GM12878 (cell line): ENCODE results near the gene FANCD2. TPM values are rescaled to one million over a fixed set of nuclear protein-coding genes. Genes with fewer than 3 reads are reported as not detected.
"Not testable (repeated sequence)": the region's sequence is repeated elsewhere in the genome, so short reads cannot be mapped to it uniquely, and the experiment has no call there.

Source experiments
- ATAC-seq: fragments of 200-7000 bp; cut with Tn5 transposase; 3 replicates; pipeline ENCODE4 v1.9.1; 2020; ENCODE audit warnings: mild to moderate bottlenecking, moderate library complexity
- BruUV-seq: library from RNA; stranded (reverse); fragments of 400-500 nt; replicated peaks from 2 replicates; lab custom pipeline; 2021; lab: Mats Ljungman, UMichigan
- CTCF ChIA-PET: fragments of 300-600 bp; sonication (Branson Sonifier 250); formaldehyde crosslinking; extraction: SDS; loops from one replicate; lab custom pipeline; 2021; ENCODE audit warnings: inconsistent platforms; lab: Yijun Ruan, JAX
- POLR2A ChIA-PET: fragments of 350-600 bp; formaldehyde crosslinking; extraction: SDS; loops from one replicate; lab custom pipeline; 2021; ENCODE audit warnings: inconsistent platforms; lab: Charles Lee
- RAD21 ChIA-PET: fragments of 300-600 bp; sonication (Branson Sonifier 250); formaldehyde crosslinking; loops from one replicate; lab custom pipeline; 2023; ENCODE audit warnings: antibody characterized with exemption; ENCODE audit not compliant: unreplicated experiment; lab: Charles Lee
- SMC1A ChIA-PET: fragments of 300-600 bp; sonication (Branson Sonifier 250); formaldehyde crosslinking; loops from one replicate; lab custom pipeline; 2023; ENCODE audit not compliant: unreplicated experiment, uncharacterized antibody; lab: Charles Lee
- DNase-seq: peaks from one replicate; pipeline ENCODE4 v3.0.0-alpha.2; 2011; ENCODE audit warnings: low read depth, low spot score
- FAIRE-seq: peaks from 3 replicates; lab custom pipeline; 2011; peaks lifted over from hg19 to GRCh38; lab: Jason Lieb, UNC
- H2AFZ ChIP-seq: 2 replicates; pipeline ENCODE4 v1.6.0; 2011; ENCODE audit warnings: low read depth, low read length, control low read depth; ENCODE audit not compliant: control insufficient read depth
- H3K27ac ChIP-seq: 2 replicates; pipeline ENCODE4 v1.5.1; 2011; ENCODE audit warnings: control low read depth; ENCODE audit not compliant: control insufficient read depth, insufficient read depth
- H3K27me3 ChIP-seq, 2 experiments: replicated peaks in 1 of 2; 2 replicates each; pipeline versions ENCODE4 v1.6.0 to v1.6.1; 2011; ENCODE audit warnings: low read length in 1 of 2; ENCODE audit not compliant: control insufficient read depth in 2 of 2, insufficient read depth in 2 of 2
- H3K36me3 ChIP-seq, 2 experiments: 2 replicates each; pipeline ENCODE4 v1.5.1; 2011; ENCODE audit warnings: low read length in 1 of 2; ENCODE audit not compliant: control insufficient read depth in 2 of 2, insufficient read depth in 2 of 2
- H3K4me1 ChIP-seq: 2 replicates; pipeline ENCODE4 v1.6.1; 2011; ENCODE audit warnings: mild to moderate bottlenecking, low read length, moderate library complexity, mixed read lengths; ENCODE audit not compliant: control insufficient read depth, insufficient read depth
- H3K4me2 ChIP-seq: 2 replicates; pipeline ENCODE4 v1.6.0; 2011; ENCODE audit warnings: control low read depth; ENCODE audit not compliant: control insufficient read depth, insufficient read depth
- H3K4me3 ChIP-seq: fragments of 200-600 bp; sonication (generic); 2 replicates; pipeline ENCODE4 v1.5.1; 2016
- H3K79me2 ChIP-seq: 2 replicates; pipeline ENCODE4 v1.6.0; 2011; ENCODE audit warnings: low read length; ENCODE audit not compliant: control insufficient read depth, insufficient read depth
- H3K9ac ChIP-seq: 2 replicates; pipeline ENCODE4 v1.8.0; 2011; ENCODE audit warnings: low read length, control low read depth, mixed read lengths; ENCODE audit not compliant: control insufficient read depth, insufficient read depth
- H3K9me3 ChIP-seq: replicated peaks from 3 replicates; pipeline ENCODE4 v1.5.1; 2011; ENCODE audit warnings: mild to moderate bottlenecking, low read length; ENCODE audit not compliant: control insufficient read depth, insufficient read depth
- H4K20me1 ChIP-seq: 2 replicates; pipeline ENCODE4 v1.6.0; 2011; ENCODE audit not compliant: control insufficient read depth, insufficient read depth
- ATF3 ChIP-seq: IDR thresholded peaks from 2 replicates; pipeline ENCODE4 v1.6.1; 2011; ENCODE audit warnings: low read depth, mild to moderate bottlenecking, low read length, moderate library complexity, borderline replicate concordance; ENCODE audit errors: extremely low read depth
- CREB1 ChIP-seq: IDR thresholded peaks from 2 replicates; pipeline ENCODE4 v1.6.1; 2012; ENCODE audit warnings: low read depth, mild to moderate bottlenecking, inconsistent platforms
- HCFC1 ChIP-seq: fragments of 150-350 bp; IDR thresholded peaks from 2 replicates; pipeline ENCODE4 v1.6.1; 2014; ENCODE audit warnings: low read length
- KDM1A ChIP-seq: fragments of 200-600 bp; sonication (generic); IDR thresholded peaks from 2 replicates; pipeline ENCODE4 v1.6.1; 2016; ENCODE audit warnings: borderline replicate concordance
- MAX ChIP-seq: IDR thresholded peaks from 2 replicates; pipeline ENCODE4 v1.6.1; 2012; ENCODE audit warnings: low read depth, low read length, improper control_type of control experiment
- PAX8 ChIP-seq: fragments of 450-650 bp; IDR thresholded peaks from 2 replicates; pipeline ENCODE4 v1.6.1; 2017; ENCODE audit warnings: mild to moderate bottlenecking, moderate library complexity
- PKNOX1 ChIP-seq: fragments of 450-650 bp; IDR thresholded peaks from 2 replicates; pipeline ENCODE4 v1.6.1; 2016; ENCODE audit warnings: mild to moderate bottlenecking
- SPI1 ChIP-seq: IDR thresholded peaks from 2 replicates; pipeline ENCODE4 v1.6.1; 2011; ENCODE audit warnings: low read depth, mild to moderate bottlenecking, low read length, moderate library complexity, borderline replicate concordance; ENCODE audit not compliant: insufficient read depth
- TARDBP ChIP-seq: IDR thresholded peaks from 2 replicates; pipeline ENCODE4 v1.6.1; 2016; ENCODE audit warnings: borderline replicate concordance
- WRNIP1 ChIP-seq: IDR thresholded peaks from 2 replicates; pipeline ENCODE4 v1.6.1; 2011; ENCODE audit warnings: low read depth, low read length, improper control_type of control experiment, borderline replicate concordance
- YBX1 ChIP-seq: fragments of 450-650 bp; IDR thresholded peaks from 2 replicates; pipeline ENCODE4 v1.6.1; 2016; ENCODE audit warnings: antibody characterized with exemption
- YY1 ChIP-seq: IDR thresholded peaks from 2 replicates; pipeline ENCODE4 v1.6.1; 2011; ENCODE audit warnings: low read depth, mild to moderate bottlenecking, low read length
- ZNF384 ChIP-seq: IDR thresholded peaks from 2 replicates; pipeline ENCODE4 v1.6.1; 2012; ENCODE audit warnings: low read depth, mild to moderate bottlenecking, low read length, improper control_type of control experiment, borderline replicate concordance
- WGBS: methylation state at CpG from one replicate; pipeline ENCODE4 v1.1.6; 2016; ENCODE audit warnings: low lambda C conversion rate; ENCODE audit not compliant: insufficient replicate concordance, insufficient coverage; ENCODE audit errors: missing lambda C conversion rate; 5-methylcytosine and 5-hydroxymethylcytosine counted together
- in situ Hi-C: fragments of 300-500 bp; cut with MboI; formaldehyde crosslinking; loops from 9 replicates; pipeline ENCODE4 v1.14.3; 2018; ENCODE audit warnings: mixed read lengths
- intact Hi-C: fragments of 100-400 bp; cut with micrococcal nuclease; formaldehyde crosslinking; loops from one replicate; pipeline ENCODE4 v1.14.2; 2022; ENCODE audit not compliant: unreplicated experiment
- polyA plus RNA-seq, 11 experiments: library from polyadenylated mRNA; depleted of rRNA in 4 of 11; unstranded in 6 of 11; stranded (reverse) in 5 of 11; fragments of >200 nt; fragmentation: Nextera tagmentation in 4 of 11; fragmentation: Illumina TruSeq in 1 of 11; extraction: Ambion mirVana in 4 of 11; extraction: Trizol in 1 of 11; gene quantifications; 1 replicate in 1 of 11; 2 replicates in 10 of 11; pipeline versions ENCODE4 v1.2.1 to v1.2.3, GENCODE V29; 2011 to 2016; ENCODE audit warnings: inconsistent platforms in 2 of 11, missing spikeins in 2 of 11, low read depth in 1 of 11
- total RNA-seq, 4 experiments: library from RNA; depleted of rRNA in 3 of 4; stranded (reverse); fragments of >200 nt in 3 of 4; fragmentation: Illumina TruSeq in 1 of 4; extraction: Trizol in 1 of 4; gene quantifications; 2 replicates each; pipeline versions ENCODE4 v1.2.1 to v1.2.3, GENCODE V29; 2013 to 2021
- TF ChIP-seq, protein P1 (sequence below): fragments of 450-650 bp; IDR thresholded peaks from 2 replicates; pipeline ENCODE4 v1.6.1; 2017; ENCODE audit warnings: low read depth, mild to moderate bottlenecking, moderate library complexity

FANCD2 gene
- total and polyA plus RNA-seq, 10 of the 15 experiments (the other 5 are each of a cell fraction or from before 2014, with no cell fraction given), result 37.9 to 72.8 (median 56.2) TPM

DNA sequence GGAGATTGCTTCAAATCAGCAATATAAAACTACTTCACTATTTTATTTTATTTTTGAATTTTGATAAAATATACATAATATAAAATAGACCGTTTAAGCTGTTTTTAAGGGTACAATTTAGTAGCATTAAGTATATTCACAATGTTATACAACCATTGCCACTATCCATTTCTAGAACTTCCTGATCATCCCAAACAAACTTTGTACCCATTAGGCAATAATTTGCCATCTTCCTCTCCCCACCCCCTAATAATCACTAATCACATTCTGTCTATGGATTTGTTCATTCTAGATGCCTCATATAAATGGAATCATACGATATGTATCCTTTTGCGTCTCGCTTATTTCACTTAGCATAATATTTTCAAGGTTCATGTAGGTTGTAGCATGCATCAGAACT is 28.9 kb downstream of the FANCD2 start:
- no peak for FAIRE-seq
- ChIA-PET SMC1A (interaction anchor here (0.9 to 1.0 kb wide), 2 partner anchors 19 kb away, joined by 3 read pairs; no protein-coding TSS in a partner anchor), POLR2A (interaction anchor here (1.0 kb wide), 1 partner anchor 13 kb away, joined by 3 read pairs; no protein-coding TSS in a partner anchor)
- intact Hi-C loops (no loop called here), in situ Hi-C loops (no loop called here)
- no peaks in the 10 kb centered on the region for H4K20me1 ChIP-seq
- no peaks in the 10 kb centered on the region for H3K79me2 ChIP-seq
- WGBS, result 100% methylated on average over 4 of the region's 4 CpGs
- no peaks in the 10 kb centered on the region for H3K4me1 ChIP-seq
- H3K4me2 ChIP-seq, result no peak overlapping the region
- H3K4me3 ChIP-seq, result no peak overlapping the region
- no peak overlapping the region for H3K27ac ChIP-seq
- no peak for TF ChIP-seq YBX1
- no peak for TF ChIP-seq WRNIP1
- TF ChIP-seq KDM1A, result no peak
- no peak for TF ChIP-seq MAX
- TF ChIP-seq, protein P1, sequence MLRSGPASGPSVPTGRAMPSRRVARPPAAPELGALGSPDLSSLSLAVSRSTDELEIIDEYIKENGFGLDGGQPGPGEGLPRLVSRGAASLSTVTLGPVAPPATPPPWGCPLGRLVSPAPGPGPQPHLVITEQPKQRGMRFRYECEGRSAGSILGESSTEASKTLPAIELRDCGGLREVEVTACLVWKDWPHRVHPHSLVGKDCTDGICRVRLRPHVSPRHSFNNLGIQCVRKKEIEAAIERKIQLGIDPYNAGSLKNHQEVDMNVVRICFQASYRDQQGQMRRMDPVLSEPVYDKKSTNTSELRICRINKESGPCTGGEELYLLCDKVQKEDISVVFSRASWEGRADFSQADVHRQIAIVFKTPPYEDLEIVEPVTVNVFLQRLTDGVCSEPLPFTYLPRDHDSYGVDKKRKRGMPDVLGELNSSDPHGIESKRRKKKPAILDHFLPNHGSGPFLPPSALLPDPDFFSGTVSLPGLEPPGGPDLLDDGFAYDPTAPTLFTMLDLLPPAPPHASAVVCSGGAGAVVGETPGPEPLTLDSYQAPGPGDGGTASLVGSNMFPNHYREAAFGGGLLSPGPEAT, result no peak
- TF ChIP-seq PKNOX1, result no peak
- no peak for TF ChIP-seq ZNF384
- no peak for TF ChIP-seq YY1
- TF ChIP-seq CREB1, result no peak
- TF ChIP-seq PAX8, result no peak
- TF ChIP-seq SPI1, result no peak
- TF ChIP-seq ATF3, result no peak
- TF ChIP-seq HCFC1, result no peak
- no peak for TF ChIP-seq TARDBP
- TF ChIP-seq, all 136 proteins: peak for 0
- Histone ChIP-seq H3K27me3 (no peaks in the 10 kb centered on the region), H3K9me3 (no peaks in the 10 kb centered on the region), H3K36me3 (peaks cover 0 to 6% of the 10 kb centered on the region in 2 experiments; a peak in 2 of 4 replicates), H3K9ac (no peak overlapping the region), H2AFZ (no peak overlapping the region)
- DNase-seq (no peak), ATAC-seq (no peak)
- RAD21 ChIA-PET, result interaction anchor here (1.4 kb wide), 1 partner anchor 195 kb away, joined by 3 read pairs; no protein-coding TSS in a partner anchor
- BruUV-seq, result no TSS peak
- CTCF ChIA-PET, result interaction anchor here (0.7 to 1.0 kb wide), 2 partner anchors 168 to 174 kb away, joined by 3 to 4 read pairs; no protein-coding TSS in a partner anchor

- H3K4me3 ChIP-seq, CTCF ChIA-PET, DNase-seq, H3K4me2 ChIP-seq, POLR2A ChIA-PET, H3K27ac ChIP-seq, H3K9me3 ChIP-seq, intact Hi-C loops, ATAC-seq, RAD21 ChIA-PET, H3K79me2 ChIP-seq, BruUV-seq, H3K9ac ChIP-seq, H4K20me1 ChIP-seq, H2AFZ ChIP-seq, in situ Hi-C loops, SMC1A ChIA-PET, H3K36me3 ChIP-seq, H3K27me3 ChIP-seq, FAIRE-seq, H3K4me1 ChIP-seq: not testable (repeated sequence)
- WGBS, result 96% methylated on average over 26 of the region's 33 CpGs
These were observed 43.8 kb downstream of the FANCD2 start for GRCh38 chr3:10070077-10070476.
